Astrocyte (in vitro differentiated cells and primary cell): Measurements from ENCODE around the gene OSBPL6. TPM values are rescaled to one million over a fixed set of nuclear protein-coding genes. Genes with fewer than 3 reads are reported as not detected.
A peak's percentile ranks its signal among the peaks of the same experiment; 100 is the strongest.

Experiments
- DNase-seq: peaks from one replicate; pipeline ENCODE4 v3.0.0-alpha.2; 2010; ENCODE audit warnings: low read depth
- FAIRE-seq: peaks from 2 replicates; lab custom pipeline; 2011; peaks lifted over from hg19 to GRCh38; lab: Jason Lieb, UNC
- H2AFZ ChIP-seq: 2 replicates; pipeline ENCODE4 v1.6.0; 2012; ENCODE audit warnings: low read depth, low read length, inconsistent platforms
- H3K27ac ChIP-seq: 2 replicates; pipeline ENCODE4 v1.5.1; 2011; ENCODE audit warnings: low read depth, low read length, inconsistent platforms
- H3K27me3 ChIP-seq: 2 replicates; pipeline ENCODE4 v1.6.0; 2011; ENCODE audit warnings: low read length, inconsistent platforms; ENCODE audit not compliant: insufficient read depth
- H3K36me3 ChIP-seq: 2 replicates; pipeline ENCODE4 v1.5.1; 2011; ENCODE audit warnings: low read length, inconsistent platforms; ENCODE audit not compliant: insufficient read depth
- H3K4me1 ChIP-seq: 2 replicates; pipeline ENCODE4 v1.5.1; 2011; ENCODE audit warnings: low read length, inconsistent platforms; ENCODE audit not compliant: insufficient read depth
- H3K4me2 ChIP-seq: 2 replicates; pipeline ENCODE4 v1.6.0; 2012; ENCODE audit warnings: low read length, inconsistent platforms
- H3K4me3 ChIP-seq: 2 replicates; pipeline ENCODE4 v1.5.1; 2011; ENCODE audit warnings: low read depth, mild to moderate bottlenecking, low read length, inconsistent platforms; ENCODE audit not compliant: insufficient read depth
- H3K79me2 ChIP-seq: 2 replicates; pipeline ENCODE4 v1.6.0; 2012; ENCODE audit warnings: mild to moderate bottlenecking, low read length, inconsistent platforms; ENCODE audit not compliant: insufficient read depth
- H3K9ac ChIP-seq: 2 replicates; pipeline ENCODE4 v1.6.0; 2012; ENCODE audit warnings: mild to moderate bottlenecking, low read length, inconsistent platforms
- H3K9me3 ChIP-seq: 2 replicates; pipeline ENCODE4 v1.5.1; 2012; ENCODE audit warnings: low read depth, mild to moderate bottlenecking, low read length, inconsistent platforms; ENCODE audit not compliant: insufficient read depth
- H4K20me1 ChIP-seq: 2 replicates; pipeline ENCODE4 v1.6.0; 2012; ENCODE audit warnings: low read length, inconsistent platforms; ENCODE audit not compliant: insufficient read depth
- H3K27ac Mint-ChIP-seq: one replicate; pipeline ENCODE4 v1.8.0; 2021; ENCODE audit warnings: mild to moderate bottlenecking, mixed read lengths; ENCODE audit not compliant: unreplicated experiment
- H3K27me3 Mint-ChIP-seq: one replicate; pipeline ENCODE4 v1.8.0; 2021; ENCODE audit warnings: low read depth, mixed read lengths; ENCODE audit not compliant: unreplicated experiment
- H3K36me3 Mint-ChIP-seq: one replicate; pipeline ENCODE4 v1.8.0; 2021; ENCODE audit warnings: low read depth, mixed read lengths; ENCODE audit not compliant: unreplicated experiment
- H3K4me1 Mint-ChIP-seq: one replicate; pipeline ENCODE4 v1.8.0; 2021; ENCODE audit warnings: low read depth, mixed read lengths; ENCODE audit not compliant: unreplicated experiment
- H3K4me3 Mint-ChIP-seq: one replicate; pipeline ENCODE4 v1.8.0; 2021; ENCODE audit warnings: mild to moderate bottlenecking, moderate library complexity, mixed read lengths; ENCODE audit not compliant: unreplicated experiment
- H3K9me3 Mint-ChIP-seq: one replicate; pipeline ENCODE4 v1.8.0; 2021; ENCODE audit warnings: mild to moderate bottlenecking, mixed read lengths; ENCODE audit not compliant: unreplicated experiment
- CTCF ChIP-seq: IDR thresholded peaks from 2 replicates; pipeline ENCODE4 v1.5.1; 2011; ENCODE audit warnings: low read depth, mild to moderate bottlenecking, inconsistent platforms, low read length, moderate library complexity; ENCODE audit not compliant: insufficient read depth
- EZH2 ChIP-seq: IDR thresholded peaks from 2 replicates; pipeline ENCODE4 v1.6.1; 2012; ENCODE audit warnings: mild to moderate bottlenecking, low read length, inconsistent platforms; ENCODE audit not compliant: insufficient read depth
- total RNA-seq: library from RNA; stranded (reverse); gene quantifications from 2 replicates; pipeline ENCODE4 v1.2.1, GENCODE V29; 2021

Gene OSBPL6
- total RNA-seq, 1 donor from 2014 or later, result 13.4 TPM

- H4K20me1 ChIP-seq, result peaks cover 4% of the 10 kb centered on the region
- H3K79me2 ChIP-seq, result peaks cover 9% of the 10 kb centered on the region
- H3K4me3 Mint-ChIP-seq, result no peak overlapping the region
- H3K4me1 Mint-ChIP-seq, result peaks cover 22% of the 10 kb centered on the region
- no peak overlapping the region for H3K27ac ChIP-seq
- no peaks in the 10 kb centered on the region for H3K27me3 ChIP-seq
- H3K27ac Mint-ChIP-seq, result no peak overlapping the region
- no peak overlapping the region for H3K9ac ChIP-seq
- no peaks in the 10 kb centered on the region for H3K36me3 Mint-ChIP-seq
- H3K27me3 Mint-ChIP-seq, result no peaks in the 10 kb centered on the region
- FAIRE-seq (no peak), DNase-seq (no peak)
- no peaks in the 10 kb centered on the region for H3K9me3 ChIP-seq
- TF ChIP-seq CTCF, result no peak
- TF ChIP-seq EZH2, result no peak
- H3K4me2 ChIP-seq, result no peak overlapping the region
- peaks cover 18% of the 10 kb centered on the region for H3K4me1 ChIP-seq
- no peak overlapping the region for H2AFZ ChIP-seq
- no peaks in the 10 kb centered on the region for H3K36me3 ChIP-seq
- no peaks in the 10 kb centered on the region for H3K9me3 Mint-ChIP-seq
- no peak overlapping the region for H3K4me3 ChIP-seq
Measured at GRCh38 chr2:178221556-178221955, 27.2 kb downstream of the OSBPL6 start.

- H3K9me3 Mint-ChIP-seq, result no peaks in the 10 kb centered on the region
- Histone ChIP-seq H2AFZ (no peak overlapping the region), H4K20me1 (peaks cover 4% of the 10 kb centered on the region), H3K36me3 (no peaks in the 10 kb centered on the region), H3K9me3 (no peaks in the 10 kb centered on the region), H3K4me2 (no peak overlapping the region), H3K27ac (no peak overlapping the region), H3K27me3 (no peaks in the 10 kb centered on the region), H3K4me3 (no peak overlapping the region), H3K9ac (no peak overlapping the region), H3K79me2 (peaks cover 10% of the 10 kb centered on the region), H3K4me1 (peaks cover 18% of the 10 kb centered on the region)
- DNase-seq (no peak), FAIRE-seq (no peak)
- H3K4me1 Mint-ChIP-seq, result peaks cover 31% of the 10 kb centered on the region
- no peak overlapping the region for H3K4me3 Mint-ChIP-seq
- no peak overlapping the region for H3K27ac Mint-ChIP-seq
- H3K27me3 Mint-ChIP-seq, result no peaks in the 10 kb centered on the region
- TF ChIP-seq EZH2, result no peak
- TF ChIP-seq CTCF, result no peak
- no peaks in the 10 kb centered on the region for H3K36me3 Mint-ChIP-seq
Measured at GRCh38 chr2:178223806-178224205, 29.5 kb downstream of the OSBPL6 start.

- Mint-ChIP-seq H3K27me3 (no peaks in the 10 kb centered on the region), H3K4me1 (peaks cover 31% of the 10 kb centered on the region), H3K4me3 (no peak overlapping the region), H3K27ac (peak overlapping the region; percentile 67), H3K36me3 (no peaks in the 10 kb centered on the region), H3K9me3 (no peaks in the 10 kb centered on the region)
- Histone ChIP-seq H3K4me1 (peaks cover 18% of the 10 kb centered on the region), H3K4me3 (no peak overlapping the region), H4K20me1 (peaks cover 4% of the 10 kb centered on the region), H3K27me3 (no peaks in the 10 kb centered on the region), H3K9me3 (no peaks in the 10 kb centered on the region), H3K36me3 (no peaks in the 10 kb centered on the region), H3K27ac (peak overlapping the region; percentile 1), H2AFZ (no peak overlapping the region), H3K9ac (no peak overlapping the region), H3K4me2 (peak overlapping the region; percentile 74), H3K79me2 (peaks cover 15% of the 10 kb centered on the region)
- no peak for FAIRE-seq
- TF ChIP-seq CTCF (no peak), EZH2 (no peak)
- DNase-seq, result peak; percentile 85
Measured at GRCh38 chr2:178225006-178225805, 30.9 kb downstream of the OSBPL6 start.
